WERI-Rb-1 (cell line): ENCODE data around the gene SCN7A.

Source experiments
- DNase-seq: peaks from one replicate; pipeline ENCODE4 v3.0.0-alpha.2; 2020
- H3K27ac ChIP-seq: fragments of 250-450 bp; sonication (Bioruptor Pico); 2 replicates; pipeline ENCODE4 v1.5.1; 2020; ENCODE audit warnings: mild to moderate bottlenecking, moderate library complexity
- H3K27me3 ChIP-seq: fragments of 250-450 bp; sonication (Bioruptor Pico); 2 replicates; pipeline ENCODE4 v1.5.1; 2021; ENCODE audit warnings: mild to moderate bottlenecking, low read depth, moderate library complexity; ENCODE audit not compliant: insufficient read depth, severe bottlenecking
- H3K36me3 ChIP-seq: fragments of 250-450 bp; sonication (Bioruptor Pico); 2 replicates; pipeline ENCODE4 v1.5.1; 2020; ENCODE audit warnings: mild to moderate bottlenecking, moderate library complexity
- H3K4me3 ChIP-seq: 2 replicates; pipeline ENCODE4 v1.5.1; 2011; ENCODE audit warnings: low read depth, mild to moderate bottlenecking, control low read depth, low read length
- H3K9me3 ChIP-seq: fragments of 250-450 bp; sonication (Bioruptor Pico); 2 replicates; pipeline ENCODE4 v1.5.1; 2021; ENCODE audit warnings: mild to moderate bottlenecking, moderate library complexity; ENCODE audit not compliant: severe bottlenecking
- TF ChIP-seq, protein P1 (sequence below): IDR thresholded peaks from 2 replicates; pipeline ENCODE4 v1.5.1; 2011; ENCODE audit warnings: low read depth, mild to moderate bottlenecking, control low read depth, inconsistent platforms, low read length

SCN7A gene

DNA sequence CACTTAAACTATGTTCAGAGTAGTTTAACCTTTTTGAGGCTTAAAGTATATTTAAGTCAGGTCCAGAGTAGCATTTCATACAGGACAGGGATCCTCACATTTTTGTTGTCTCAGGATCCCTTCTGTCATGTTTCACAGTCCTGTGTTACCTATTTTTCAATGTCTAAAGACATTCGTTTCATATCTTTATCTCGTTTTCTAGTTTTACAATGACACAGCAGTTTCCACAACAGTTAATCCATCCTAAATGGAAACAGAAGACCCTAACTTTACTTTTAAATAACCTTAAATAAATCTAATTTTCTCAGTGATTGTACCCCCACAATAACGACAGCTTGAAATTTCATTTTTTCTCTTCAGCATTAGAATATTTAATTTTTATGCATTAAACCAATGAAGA, 101.0 kb downstream of the SCN7A start:
- Histone ChIP-seq H3K4me3 (no peak overlapping the region), H3K9me3 (no peaks in the 10 kb centered on the region), H3K27ac (no peak overlapping the region), H3K36me3 (no peaks in the 10 kb centered on the region), H3K27me3 (no peaks in the 10 kb centered on the region)
- TF ChIP-seq, protein P1, sequence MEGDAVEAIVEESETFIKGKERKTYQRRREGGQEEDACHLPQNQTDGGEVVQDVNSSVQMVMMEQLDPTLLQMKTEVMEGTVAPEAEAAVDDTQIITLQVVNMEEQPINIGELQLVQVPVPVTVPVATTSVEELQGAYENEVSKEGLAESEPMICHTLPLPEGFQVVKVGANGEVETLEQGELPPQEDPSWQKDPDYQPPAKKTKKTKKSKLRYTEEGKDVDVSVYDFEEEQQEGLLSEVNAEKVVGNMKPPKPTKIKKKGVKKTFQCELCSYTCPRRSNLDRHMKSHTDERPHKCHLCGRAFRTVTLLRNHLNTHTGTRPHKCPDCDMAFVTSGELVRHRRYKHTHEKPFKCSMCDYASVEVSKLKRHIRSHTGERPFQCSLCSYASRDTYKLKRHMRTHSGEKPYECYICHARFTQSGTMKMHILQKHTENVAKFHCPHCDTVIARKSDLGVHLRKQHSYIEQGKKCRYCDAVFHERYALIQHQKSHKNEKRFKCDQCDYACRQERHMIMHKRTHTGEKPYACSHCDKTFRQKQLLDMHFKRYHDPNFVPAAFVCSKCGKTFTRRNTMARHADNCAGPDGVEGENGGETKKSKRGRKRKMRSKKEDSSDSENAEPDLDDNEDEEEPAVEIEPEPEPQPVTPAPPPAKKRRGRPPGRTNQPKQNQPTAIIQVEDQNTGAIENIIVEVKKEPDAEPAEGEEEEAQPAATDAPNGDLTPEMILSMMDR, result no peak
- no peak for DNase-seq

GRCh38 chr2:166388481-166389070, 105.5 kb downstream of the SCN7A start:
- no peak overlapping the region for H3K4me3 ChIP-seq
- H3K27me3 ChIP-seq, result no peaks in the 10 kb centered on the region
- DNase-seq, result no peak
- H3K36me3 ChIP-seq, result no peaks in the 10 kb centered on the region
- TF ChIP-seq, protein P1, result no peak
- no peak overlapping the region for H3K27ac ChIP-seq
- no peaks in the 10 kb centered on the region for H3K9me3 ChIP-seq

- Histone ChIP-seq H3K36me3 (no peaks in the 10 kb centered on the region), H3K4me3 (no peak overlapping the region), H3K27ac (no peak overlapping the region), H3K27me3 (no peaks in the 10 kb centered on the region), H3K9me3 (no peaks in the 10 kb centered on the region)
- DNase-seq, result no peak
- TF ChIP-seq, protein P1, result no peak
These were observed 108.7 kb downstream of the SCN7A start for GRCh38 chr2:166385313-166385712.

GRCh38 chr2:166384774-166385173, 109.3 kb downstream of the SCN7A start:
- H3K27me3 ChIP-seq, result no peaks in the 10 kb centered on the region
- no peaks in the 10 kb centered on the region for H3K36me3 ChIP-seq
- TF ChIP-seq, protein P1, result no peak
- H3K9me3 ChIP-seq, result no peaks in the 10 kb centered on the region
- no peak overlapping the region for H3K27ac ChIP-seq
- H3K4me3 ChIP-seq, result no peak overlapping the region
- DNase-seq, result no peak

GRCh38 chr2:166382448-166382847, 111.6 kb downstream of the SCN7A start:
- TF ChIP-seq, protein P1, result no peak
- no peaks in the 10 kb centered on the region for H3K27me3 ChIP-seq
- no peak overlapping the region for H3K4me3 ChIP-seq
- H3K36me3 ChIP-seq, result no peaks in the 10 kb centered on the region
- no peak for DNase-seq
- no peak overlapping the region for H3K27ac ChIP-seq
- H3K9me3 ChIP-seq, result no peaks in the 10 kb centered on the region

DNA sequence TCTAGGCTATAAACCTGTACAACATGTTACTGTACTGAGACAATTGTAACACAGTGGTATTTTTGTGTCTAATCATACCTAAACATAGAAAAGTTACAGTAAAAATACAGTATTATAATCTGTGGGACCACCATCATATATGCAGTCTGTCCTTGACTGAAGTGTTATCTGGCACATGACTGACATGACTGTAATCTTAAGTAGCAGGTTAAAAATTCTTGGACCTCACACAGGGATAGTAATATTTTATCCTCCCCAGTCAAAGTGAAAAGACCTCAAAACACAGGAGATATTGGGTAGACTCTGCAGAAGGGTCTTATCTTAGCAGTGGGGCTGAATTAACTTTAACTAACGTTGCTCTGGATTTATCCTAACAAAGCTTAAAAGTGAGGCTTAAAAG, 113.4 kb downstream of the SCN7A start:
- Histone ChIP-seq H3K27ac (no peak overlapping the region), H3K36me3 (no peaks in the 10 kb centered on the region), H3K27me3 (no peaks in the 10 kb centered on the region), H3K4me3 (no peak overlapping the region), H3K9me3 (no peaks in the 10 kb centered on the region)
- TF ChIP-seq, protein P1, result no peak
- DNase-seq, result no peak
